ENCODE results near the gene PDSS2. TPM values are rescaled to one million over a fixed set of nuclear protein-coding genes. Genes with fewer than 3 reads are reported as not detected.

The PDSS2 gene
- total RNA-seq, 1 donor from 2014 or later: 14.9 TPM

DNA sequence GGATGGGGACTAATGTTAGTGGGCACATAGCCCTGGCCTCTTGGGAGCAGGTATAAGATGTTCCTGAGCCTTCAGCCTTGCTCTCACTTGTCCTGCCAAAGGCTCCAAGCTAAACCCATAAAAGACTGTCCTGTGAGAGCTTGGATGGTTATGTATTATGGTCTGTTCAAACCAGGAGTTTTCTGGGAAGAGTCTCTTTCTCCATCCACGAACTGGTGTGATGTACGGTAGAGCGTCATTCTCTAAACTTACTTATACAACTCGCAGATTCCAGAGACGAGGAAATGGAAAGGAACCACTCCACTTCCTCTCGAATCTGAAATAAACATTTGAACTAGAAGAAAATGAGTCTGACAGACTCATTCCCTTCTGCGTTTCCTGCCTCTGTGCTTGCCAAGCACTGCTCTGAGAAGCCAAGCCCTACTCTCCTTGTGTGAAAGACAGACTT, 35.9 kb upstream of the PDSS2 start:
- H3K4me1 Mint-ChIP-seq: peaks cover 32% of the 10 kb centered on the region
- H3K27me3 Mint-ChIP-seq (ENCODE audit: low read depth): no peaks in the 10 kb centered on the region
- TF ChIP-seq, protein P1, sequence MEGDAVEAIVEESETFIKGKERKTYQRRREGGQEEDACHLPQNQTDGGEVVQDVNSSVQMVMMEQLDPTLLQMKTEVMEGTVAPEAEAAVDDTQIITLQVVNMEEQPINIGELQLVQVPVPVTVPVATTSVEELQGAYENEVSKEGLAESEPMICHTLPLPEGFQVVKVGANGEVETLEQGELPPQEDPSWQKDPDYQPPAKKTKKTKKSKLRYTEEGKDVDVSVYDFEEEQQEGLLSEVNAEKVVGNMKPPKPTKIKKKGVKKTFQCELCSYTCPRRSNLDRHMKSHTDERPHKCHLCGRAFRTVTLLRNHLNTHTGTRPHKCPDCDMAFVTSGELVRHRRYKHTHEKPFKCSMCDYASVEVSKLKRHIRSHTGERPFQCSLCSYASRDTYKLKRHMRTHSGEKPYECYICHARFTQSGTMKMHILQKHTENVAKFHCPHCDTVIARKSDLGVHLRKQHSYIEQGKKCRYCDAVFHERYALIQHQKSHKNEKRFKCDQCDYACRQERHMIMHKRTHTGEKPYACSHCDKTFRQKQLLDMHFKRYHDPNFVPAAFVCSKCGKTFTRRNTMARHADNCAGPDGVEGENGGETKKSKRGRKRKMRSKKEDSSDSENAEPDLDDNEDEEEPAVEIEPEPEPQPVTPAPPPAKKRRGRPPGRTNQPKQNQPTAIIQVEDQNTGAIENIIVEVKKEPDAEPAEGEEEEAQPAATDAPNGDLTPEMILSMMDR (conservative IDR thresholded peaks at IDR 0.05): no peak
- no peaks in the 10 kb centered on the region for H3K36me3 Mint-ChIP-seq (ENCODE audit: low read depth)
- H3K4me3 Mint-ChIP-seq: no peak overlapping the region
- no peaks in the 10 kb centered on the region for H3K9me3 Mint-ChIP-seq
- DNase-seq (ENCODE audit: low read depth, low spot score): no peak
- no peak overlapping the region for H3K27ac Mint-ChIP-seq (ENCODE audit: unreplicated experiment)

DNA sequence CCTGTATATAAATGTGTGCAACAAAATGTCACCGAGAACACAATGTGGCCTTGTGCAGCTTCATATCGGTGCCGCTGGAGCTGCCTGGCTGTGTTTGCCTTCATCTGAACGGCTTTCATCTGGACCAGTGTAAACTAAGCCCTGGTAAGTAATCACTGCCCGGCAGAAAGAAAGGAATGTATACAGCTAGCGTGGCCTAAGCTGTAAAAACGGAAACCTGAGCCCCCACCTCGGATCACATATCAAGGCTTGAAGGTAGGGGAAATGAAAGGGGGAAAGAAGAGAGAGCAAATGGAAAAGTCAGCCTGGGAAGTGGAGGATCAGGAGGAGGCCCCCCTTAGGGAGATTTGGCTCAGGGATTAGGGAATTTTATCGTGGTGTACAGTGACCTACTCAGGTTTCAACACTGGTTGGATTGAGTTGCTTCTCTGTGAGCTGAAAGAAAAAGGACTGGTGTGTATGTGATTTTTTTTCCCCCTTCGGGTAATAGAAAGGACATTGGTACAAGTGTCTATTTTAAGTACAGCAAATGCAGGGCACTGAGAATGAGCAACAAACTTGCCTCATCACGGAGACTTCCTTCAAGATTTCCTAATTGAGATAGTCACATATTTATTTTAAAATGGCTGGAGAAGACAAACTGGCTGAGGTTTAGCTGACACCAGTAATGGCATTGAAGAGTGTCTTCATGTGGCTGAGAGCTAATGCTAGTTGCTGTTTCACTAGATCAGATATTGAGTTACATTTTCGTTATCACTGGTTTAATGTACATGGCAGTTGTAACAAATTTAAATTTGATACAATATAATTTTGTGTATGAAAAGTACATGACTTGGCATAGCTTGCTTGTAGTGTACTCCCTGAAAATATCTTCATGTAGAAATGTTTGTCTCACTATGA, 34.0 kb upstream of the PDSS2 start:
- Mint-ChIP-seq H3K27me3 (ENCODE audit: low read depth) (peaks cover 5% of the 10 kb centered on the region), H3K27ac (ENCODE audit: unreplicated experiment) (no peak overlapping the region), H3K4me3 (no peak overlapping the region), H3K36me3 (ENCODE audit: low read depth) (no peaks in the 10 kb centered on the region), H3K9me3 (no peaks in the 10 kb centered on the region), H3K4me1 (peaks cover 32% of the 10 kb centered on the region)
- DNase-seq (ENCODE audit: low read depth, low spot score): peak; percentile 11
- TF ChIP-seq, protein P1 (conservative IDR thresholded peaks at IDR 0.05): no peak

DNA sequence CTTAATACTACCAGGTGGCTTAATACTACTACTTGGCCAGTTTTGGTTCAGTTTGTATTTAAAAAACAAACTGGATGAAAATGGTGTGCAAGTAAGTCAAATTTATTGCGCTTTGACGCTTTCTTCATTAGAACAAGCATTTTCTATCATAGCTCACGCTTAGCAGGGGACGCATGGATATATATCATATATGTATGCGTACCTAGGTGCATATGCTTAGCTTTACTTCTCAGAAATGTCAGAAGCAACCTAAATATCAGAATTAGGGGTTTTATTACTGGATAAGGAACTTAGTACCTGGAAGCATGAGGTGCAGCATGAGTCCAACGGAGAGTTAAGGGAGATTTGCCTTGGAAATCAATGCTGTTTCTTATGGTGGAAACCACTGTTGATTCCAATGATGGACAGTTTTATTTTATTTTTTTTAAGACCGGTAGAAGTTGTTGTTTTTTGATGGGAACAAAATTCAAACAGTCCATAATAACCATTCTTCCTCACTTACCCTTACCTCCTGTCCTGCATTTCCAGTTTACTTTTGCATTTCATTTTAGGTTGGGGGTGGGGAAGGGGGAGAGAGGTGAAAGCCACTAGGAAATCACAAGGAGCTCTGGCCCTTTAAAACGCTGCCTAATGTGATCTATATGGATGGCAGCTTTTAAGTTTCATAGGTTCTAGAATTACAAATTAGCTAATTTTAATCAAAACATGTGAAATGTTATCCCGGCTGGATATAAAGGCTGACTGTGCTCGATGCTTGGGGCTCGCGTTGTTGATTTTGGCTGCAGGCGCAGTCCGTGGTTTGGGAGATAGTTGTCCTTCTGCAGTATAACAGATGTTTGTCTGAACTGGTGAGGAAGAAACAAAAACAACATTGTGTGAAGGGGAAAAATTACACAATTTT, 32.6 kb upstream of the PDSS2 start:
- DNase-seq (ENCODE audit: low read depth, low spot score): no peak
- no peak overlapping the region for H3K4me3 Mint-ChIP-seq
- no peaks in the 10 kb centered on the region for H3K9me3 Mint-ChIP-seq
- TF ChIP-seq, protein P1 (conservative IDR thresholded peaks at IDR 0.05): no peak
- H3K4me1 Mint-ChIP-seq: peaks cover 34% of the 10 kb centered on the region
- no peaks in the 10 kb centered on the region for H3K36me3 Mint-ChIP-seq (ENCODE audit: low read depth)
- peaks cover 19% of the 10 kb centered on the region for H3K27me3 Mint-ChIP-seq (ENCODE audit: low read depth)
- no peak overlapping the region for H3K27ac Mint-ChIP-seq (ENCODE audit: unreplicated experiment)

DNA sequence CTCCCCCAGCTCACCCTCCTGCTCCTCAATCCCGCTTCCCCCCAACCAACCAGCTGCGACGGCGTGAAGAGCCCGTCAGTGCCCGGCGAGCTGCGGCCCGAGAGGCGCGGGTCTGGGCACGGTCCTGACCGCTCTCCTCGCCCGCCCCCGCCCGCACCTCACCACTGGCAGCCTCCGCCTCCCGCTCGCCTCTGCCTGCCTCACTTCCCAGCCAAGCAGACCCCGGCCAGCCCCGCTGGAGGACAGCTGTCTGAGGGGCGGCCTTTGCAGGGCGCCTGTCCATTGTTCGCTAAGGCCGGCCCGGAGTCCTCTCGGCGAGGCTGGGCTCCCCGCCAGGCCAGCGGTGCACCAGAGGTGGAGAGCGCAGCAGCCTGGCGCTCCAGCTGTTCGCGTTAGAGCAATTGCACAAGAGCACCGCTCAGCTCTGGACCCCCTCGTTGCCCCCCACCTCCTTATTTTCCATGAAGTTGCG, 31.8 kb upstream of the PDSS2 start:
- peak; percentile 60 for DNase-seq (ENCODE audit: low read depth, low spot score)
- Mint-ChIP-seq H3K4me3 (no peak overlapping the region), H3K27me3 (ENCODE audit: low read depth) (peaks cover 25% of the 10 kb centered on the region), H3K9me3 (no peaks in the 10 kb centered on the region), H3K27ac (ENCODE audit: unreplicated experiment) (no peak overlapping the region), H3K4me1 (peaks cover 30% of the 10 kb centered on the region), H3K36me3 (ENCODE audit: low read depth) (no peaks in the 10 kb centered on the region)
- TF ChIP-seq, protein P1 (conservative IDR thresholded peaks at IDR 0.05): no peak

DNA sequence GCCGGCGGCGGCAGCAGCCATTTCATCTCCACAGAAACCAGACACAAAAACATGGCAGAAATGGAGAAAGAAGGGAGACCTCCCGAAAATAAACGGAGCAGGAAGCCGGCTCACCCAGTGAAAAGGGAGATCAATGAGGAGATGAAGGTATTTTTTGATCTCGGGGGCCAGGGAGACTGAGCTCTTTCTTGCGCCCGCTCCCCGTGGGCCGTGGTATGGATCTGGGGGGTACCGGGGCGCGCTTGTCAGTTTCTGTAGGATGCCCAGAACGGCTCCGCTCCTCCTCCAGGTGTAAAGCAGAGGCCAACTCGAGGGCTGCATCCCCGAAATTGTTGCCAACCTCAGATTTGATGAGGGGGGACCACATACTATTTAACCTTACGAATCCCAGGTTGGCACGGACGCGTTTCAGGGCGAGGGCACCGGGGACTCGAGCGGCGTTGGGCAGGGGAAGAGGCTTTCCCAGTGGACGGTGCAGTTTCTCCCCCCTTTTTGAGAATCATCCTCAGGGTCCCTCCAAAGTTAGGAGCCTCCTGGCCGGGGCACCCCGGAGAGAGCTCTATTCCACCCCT, 31.3 kb upstream of the PDSS2 start:
- Mint-ChIP-seq H3K27ac (ENCODE audit: unreplicated experiment) (peak overlapping the region; percentile 90), H3K4me3 (no peak overlapping the region)
- TF ChIP-seq, protein P1 (conservative IDR thresholded peaks at IDR 0.05): no peak

More for the DNA sequence above, 31.3 kb upstream of the PDSS2 start:
- Mint-ChIP-seq H3K9me3 (no peaks in the 10 kb centered on the region), H3K4me1 (peaks cover 24% of the 10 kb centered on the region), H3K36me3 (ENCODE audit: low read depth) (no peaks in the 10 kb centered on the region), H3K27me3 (ENCODE audit: low read depth) (peaks cover 28% of the 10 kb centered on the region)
- peak; percentile 18 for DNase-seq (ENCODE audit: low read depth, low spot score)

All from neural crest cell (in vitro differentiated cells).